WERI-Rb-1 (cell line): ENCODE results near the gene TGFBRAP1.

Experiments
- DNase-seq: peaks from one replicate; pipeline ENCODE4 v3.0.0-alpha.2; 2020
- H3K27ac ChIP-seq: fragments of 250-450 bp; sonication (Bioruptor Pico); 2 replicates; pipeline ENCODE4 v1.5.1; 2020; ENCODE audit warnings: mild to moderate bottlenecking, moderate library complexity
- H3K27me3 ChIP-seq: fragments of 250-450 bp; sonication (Bioruptor Pico); 2 replicates; pipeline ENCODE4 v1.5.1; 2021; ENCODE audit warnings: mild to moderate bottlenecking, low read depth, moderate library complexity; ENCODE audit not compliant: insufficient read depth, severe bottlenecking
- H3K36me3 ChIP-seq: fragments of 250-450 bp; sonication (Bioruptor Pico); 2 replicates; pipeline ENCODE4 v1.5.1; 2020; ENCODE audit warnings: mild to moderate bottlenecking, moderate library complexity
- H3K4me3 ChIP-seq: 2 replicates; pipeline ENCODE4 v1.5.1; 2011; ENCODE audit warnings: low read depth, mild to moderate bottlenecking, control low read depth, low read length
- H3K9me3 ChIP-seq: fragments of 250-450 bp; sonication (Bioruptor Pico); 2 replicates; pipeline ENCODE4 v1.5.1; 2021; ENCODE audit warnings: mild to moderate bottlenecking, moderate library complexity; ENCODE audit not compliant: severe bottlenecking
- TF ChIP-seq, protein P1 (sequence below): IDR thresholded peaks from 2 replicates; pipeline ENCODE4 v1.5.1; 2011; ENCODE audit warnings: low read depth, mild to moderate bottlenecking, control low read depth, inconsistent platforms, low read length

The TGFBRAP1 gene

GRCh38 chr2:105361102-105361889, 31.8 kb upstream of the TGFBRAP1 start:
- Histone ChIP-seq H3K36me3 (peaks cover 26% of the 10 kb centered on the region), H3K4me3 (no peak overlapping the region), H3K27ac (no peak overlapping the region), H3K27me3 (no peaks in the 10 kb centered on the region), H3K9me3 (no peaks in the 10 kb centered on the region)
- TF ChIP-seq, protein P1, sequence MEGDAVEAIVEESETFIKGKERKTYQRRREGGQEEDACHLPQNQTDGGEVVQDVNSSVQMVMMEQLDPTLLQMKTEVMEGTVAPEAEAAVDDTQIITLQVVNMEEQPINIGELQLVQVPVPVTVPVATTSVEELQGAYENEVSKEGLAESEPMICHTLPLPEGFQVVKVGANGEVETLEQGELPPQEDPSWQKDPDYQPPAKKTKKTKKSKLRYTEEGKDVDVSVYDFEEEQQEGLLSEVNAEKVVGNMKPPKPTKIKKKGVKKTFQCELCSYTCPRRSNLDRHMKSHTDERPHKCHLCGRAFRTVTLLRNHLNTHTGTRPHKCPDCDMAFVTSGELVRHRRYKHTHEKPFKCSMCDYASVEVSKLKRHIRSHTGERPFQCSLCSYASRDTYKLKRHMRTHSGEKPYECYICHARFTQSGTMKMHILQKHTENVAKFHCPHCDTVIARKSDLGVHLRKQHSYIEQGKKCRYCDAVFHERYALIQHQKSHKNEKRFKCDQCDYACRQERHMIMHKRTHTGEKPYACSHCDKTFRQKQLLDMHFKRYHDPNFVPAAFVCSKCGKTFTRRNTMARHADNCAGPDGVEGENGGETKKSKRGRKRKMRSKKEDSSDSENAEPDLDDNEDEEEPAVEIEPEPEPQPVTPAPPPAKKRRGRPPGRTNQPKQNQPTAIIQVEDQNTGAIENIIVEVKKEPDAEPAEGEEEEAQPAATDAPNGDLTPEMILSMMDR, result no peak
- DNase-seq, result no peak

GRCh38 chr2:105358593-105358992, 29.1 kb upstream of the TGFBRAP1 start:
- H3K27ac ChIP-seq, result no peak overlapping the region
- no peaks in the 10 kb centered on the region for H3K9me3 ChIP-seq
- H3K4me3 ChIP-seq, result no peak overlapping the region
- DNase-seq, result no peak
- peaks cover 34% of the 10 kb centered on the region for H3K36me3 ChIP-seq
- TF ChIP-seq, protein P1, result no peak
- H3K27me3 ChIP-seq, result no peaks in the 10 kb centered on the region

- no peak overlapping the region for H3K4me3 ChIP-seq
- peaks cover 34% of the 10 kb centered on the region for H3K36me3 ChIP-seq
- no peak overlapping the region for H3K27ac ChIP-seq
- no peaks in the 10 kb centered on the region for H3K27me3 ChIP-seq
- no peaks in the 10 kb centered on the region for H3K9me3 ChIP-seq
- no peak for DNase-seq
- TF ChIP-seq, protein P1, result no peak
These were observed 27.6 kb upstream of the TGFBRAP1 start for GRCh38 chr2:105357122-105357521.

DNA sequence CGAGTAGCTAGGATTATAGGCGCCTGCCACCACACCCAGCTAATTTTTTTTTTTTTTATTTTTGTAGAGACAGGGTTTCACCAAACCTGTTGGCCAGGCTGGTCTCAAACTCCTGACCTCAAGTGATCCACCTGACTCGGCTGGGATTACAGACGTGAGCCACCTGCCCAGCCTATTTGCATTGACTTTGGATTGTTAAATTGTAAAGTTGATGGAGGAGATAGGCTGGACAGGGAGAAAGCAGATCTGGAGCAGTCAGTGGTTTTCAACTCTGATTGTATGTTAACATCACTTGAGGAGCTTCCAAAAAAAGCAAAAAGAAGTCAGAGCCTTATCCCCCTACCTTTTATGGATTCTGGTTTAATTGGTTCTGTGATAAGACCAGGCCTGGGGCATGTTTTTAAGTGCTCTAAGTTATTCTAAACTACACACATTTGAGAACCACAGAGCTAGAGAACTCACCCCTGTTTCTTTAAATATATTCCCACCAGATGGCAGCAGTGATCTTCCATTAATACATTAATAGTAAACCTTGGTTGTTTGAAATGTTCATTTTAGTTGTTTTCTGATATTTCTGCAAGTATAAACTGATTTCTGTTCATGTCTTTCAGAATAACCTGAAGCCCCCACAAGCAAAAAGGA, 15.3 kb upstream of the TGFBRAP1 start:
- no peak overlapping the region for H3K27ac ChIP-seq
- no peak for DNase-seq
- H3K9me3 ChIP-seq, result no peaks in the 10 kb centered on the region
- H3K27me3 ChIP-seq, result no peaks in the 10 kb centered on the region
- H3K4me3 ChIP-seq, result no peak overlapping the region
- TF ChIP-seq, protein P1, result no peak
- H3K36me3 ChIP-seq, result peaks cover 85% of the 10 kb centered on the region

DNA sequence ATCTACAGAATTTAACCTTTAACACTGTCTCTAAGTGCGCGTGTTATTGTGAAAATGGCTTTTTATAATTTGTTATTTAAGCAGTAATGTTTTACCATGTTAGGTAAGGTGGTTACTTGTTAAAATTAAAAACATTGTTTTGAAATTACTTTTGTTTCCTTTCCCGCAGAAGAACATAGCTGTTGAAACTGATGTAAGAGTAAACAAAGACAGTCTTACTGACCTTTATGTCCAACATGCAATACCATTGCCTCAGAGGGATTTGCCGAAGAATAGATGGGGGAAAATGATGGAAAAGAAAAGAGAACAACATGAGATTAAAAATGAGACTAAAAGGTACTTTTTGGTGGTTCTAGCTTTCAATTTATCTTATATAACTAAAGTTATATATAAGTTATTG, 9.9 kb upstream of the TGFBRAP1 start:
- H3K9me3 ChIP-seq, result no peaks in the 10 kb centered on the region
- no peak overlapping the region for H3K4me3 ChIP-seq
- peaks cover 50% of the 10 kb centered on the region for H3K36me3 ChIP-seq
- DNase-seq, result no peak
- no peak overlapping the region for H3K27ac ChIP-seq
- TF ChIP-seq, protein P1, result no peak
- no peaks in the 10 kb centered on the region for H3K27me3 ChIP-seq

DNA sequence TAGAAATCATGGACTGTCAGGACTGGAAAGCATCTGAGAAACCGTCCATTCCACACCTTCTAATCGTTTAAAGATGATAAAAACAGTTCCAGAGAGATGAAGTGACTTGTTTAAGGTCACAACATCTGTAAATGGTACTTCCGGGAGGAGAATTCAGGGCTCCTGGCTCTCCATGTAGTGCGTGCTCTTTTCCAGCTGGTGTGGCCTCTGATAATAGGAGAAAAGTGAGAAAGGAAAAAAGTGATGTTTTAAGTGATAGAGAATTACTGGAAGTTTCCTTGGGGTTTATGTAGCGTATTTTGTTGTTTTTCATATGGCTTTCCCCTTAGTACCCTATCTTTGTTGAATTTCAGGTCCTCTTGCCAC, 8.5 kb upstream of the TGFBRAP1 start:
- no peaks in the 10 kb centered on the region for H3K27me3 ChIP-seq
- no peak for DNase-seq
- TF ChIP-seq, protein P1, result no peak
- H3K27ac ChIP-seq, result peak overlapping the region; percentile 99
- H3K36me3 ChIP-seq, result peaks cover 38% of the 10 kb centered on the region
- H3K4me3 ChIP-seq, result peak overlapping the region; percentile 100
- H3K9me3 ChIP-seq, result no peaks in the 10 kb centered on the region
